NCI-H187 treated with DMSO at 0.1 percent for 48 hours (cell line): ENCODE results near the gene PTPN14.

ENCODE experiments used
- DNase-seq: peaks from one replicate; lab custom pipeline; 2025; lab: John Stamatoyannopoulos, UW

Gene PTPN14

GRCh38 chr1:214429951-214430770 lies 121.2 kb downstream of the PTPN14 start:
- DNase-seq, result no peak

- DNase-seq, result no peak
These were observed 123.5 kb downstream of the PTPN14 start for GRCh38 chr1:214427871-214428277.

- DNase-seq, result no peak
These were observed 125.0 kb downstream of the PTPN14 start for GRCh38 chr1:214426426-214426812.

DNA sequence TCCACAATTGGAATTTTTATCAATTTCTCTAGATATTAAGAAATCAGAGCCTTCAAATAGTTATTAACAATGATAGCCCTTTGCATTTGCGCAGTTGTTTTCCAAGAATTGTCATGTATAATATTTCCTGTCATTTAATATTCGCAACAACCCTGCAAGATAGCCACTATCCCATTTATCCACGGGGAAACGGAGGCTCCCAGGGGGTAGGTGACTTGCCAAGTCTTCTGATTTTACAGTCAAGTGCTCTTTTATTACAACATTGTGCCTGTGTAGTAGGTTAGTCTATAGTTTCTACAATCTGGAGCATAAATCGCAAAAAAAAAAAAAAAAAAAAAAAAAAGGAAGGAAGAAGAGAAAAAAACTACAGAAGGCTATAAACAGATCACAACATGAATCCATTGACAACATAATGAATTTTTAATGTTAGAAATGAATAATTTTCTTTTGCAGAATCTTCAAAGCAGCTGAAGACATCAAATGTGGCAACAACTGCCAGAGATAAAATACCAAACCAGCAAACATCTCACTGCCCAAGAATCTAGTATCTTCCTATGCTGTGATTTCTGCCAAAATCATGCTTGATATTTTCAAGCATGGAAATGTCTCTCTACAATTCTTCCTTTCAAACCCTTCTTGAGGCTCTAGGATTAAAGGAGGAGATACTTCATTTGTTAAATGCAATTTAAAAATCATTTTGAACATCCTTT lies 125.5 kb downstream of the PTPN14 start:
- DNase-seq, result no peak

DNA sequence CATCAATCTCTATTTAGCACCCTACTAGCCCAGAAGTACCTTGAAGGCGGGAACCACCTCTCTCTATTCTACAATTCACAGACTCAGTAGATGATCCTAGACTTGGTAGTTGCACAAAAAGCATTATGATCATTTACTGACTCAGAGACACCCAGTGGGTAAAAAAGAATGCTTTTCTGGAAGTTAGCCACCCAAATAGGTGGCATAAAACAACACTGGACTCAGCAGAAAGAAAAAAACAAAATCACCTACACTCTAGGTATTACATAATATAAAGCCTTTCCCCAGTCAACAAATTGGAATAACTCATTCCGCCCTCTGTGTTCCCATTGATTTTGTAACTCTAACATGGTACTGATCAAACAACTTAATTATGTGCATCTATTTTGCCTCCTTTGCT lies 126.3 kb downstream of the PTPN14 start:
- DNase-seq, result no peak

DNA sequence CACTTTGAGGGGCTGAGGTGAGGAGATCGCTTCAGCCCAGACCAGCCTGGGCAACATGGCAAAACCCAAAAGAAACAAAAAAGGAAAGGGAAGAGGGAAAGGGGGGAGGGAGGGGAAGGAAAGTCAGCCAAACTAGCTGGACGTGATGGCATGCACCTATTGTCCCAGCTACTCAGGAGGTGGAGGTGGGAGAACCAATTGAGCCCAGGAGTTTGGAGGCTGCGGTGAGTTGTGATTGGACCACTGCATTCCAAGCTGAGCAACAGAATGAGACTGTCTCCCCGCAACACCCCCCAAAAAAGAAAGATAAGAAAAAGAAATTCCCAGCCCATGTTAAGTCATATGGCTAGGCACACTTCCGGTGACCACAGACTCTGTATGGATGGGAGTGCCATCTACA lies 128.4 kb downstream of the PTPN14 start:
- no peak for DNase-seq

GRCh38 chr1:214422137-214422671 lies 129.2 kb downstream of the PTPN14 start:
- DNase-seq, result no peak

DNA sequence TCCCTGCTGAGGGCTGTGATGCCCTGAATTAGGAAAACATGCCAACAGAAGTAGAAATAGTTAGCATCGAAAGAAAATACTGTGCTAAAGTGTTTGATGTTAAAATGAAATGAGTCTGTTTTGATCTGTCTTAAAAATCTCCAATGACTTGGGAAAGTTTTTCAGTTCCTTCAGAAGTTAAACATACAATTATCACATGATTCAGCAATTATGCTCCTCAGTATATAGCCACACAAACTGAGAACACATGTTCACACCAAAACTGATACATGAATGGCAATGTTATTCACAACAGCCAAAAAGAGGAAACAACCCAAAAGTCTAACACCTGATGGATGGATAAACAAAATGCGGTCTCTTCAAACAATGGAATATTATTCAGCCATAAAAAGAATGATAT lies 130.6 kb downstream of the PTPN14 start:
- no peak for DNase-seq

- DNase-seq, result no peak
These were observed 131.1 kb downstream of the PTPN14 start for GRCh38 chr1:214420341-214420740.

DNA sequence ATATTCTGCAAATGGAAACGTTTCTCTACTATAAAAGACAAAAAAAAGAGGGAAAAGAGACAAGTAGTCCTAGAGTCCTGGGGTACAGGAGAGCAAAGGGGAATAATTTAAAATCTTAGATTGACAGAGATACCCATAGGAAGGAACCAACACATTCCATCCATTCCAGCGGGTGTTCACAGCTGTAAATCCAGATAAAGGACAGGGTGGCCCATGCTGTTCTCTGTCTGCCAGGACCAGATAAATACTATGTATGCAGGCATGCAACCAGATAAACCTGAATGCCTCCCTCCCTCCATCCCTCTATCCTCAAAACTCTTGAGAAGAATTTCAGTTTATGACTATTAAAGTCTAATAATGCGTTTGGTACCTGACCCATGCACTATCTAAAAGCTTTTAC lies 131.8 kb downstream of the PTPN14 start:
- no peak for DNase-seq

- no peak for DNase-seq
These were observed 133.0 kb downstream of the PTPN14 start for GRCh38 chr1:214418391-214418790.

DNA sequence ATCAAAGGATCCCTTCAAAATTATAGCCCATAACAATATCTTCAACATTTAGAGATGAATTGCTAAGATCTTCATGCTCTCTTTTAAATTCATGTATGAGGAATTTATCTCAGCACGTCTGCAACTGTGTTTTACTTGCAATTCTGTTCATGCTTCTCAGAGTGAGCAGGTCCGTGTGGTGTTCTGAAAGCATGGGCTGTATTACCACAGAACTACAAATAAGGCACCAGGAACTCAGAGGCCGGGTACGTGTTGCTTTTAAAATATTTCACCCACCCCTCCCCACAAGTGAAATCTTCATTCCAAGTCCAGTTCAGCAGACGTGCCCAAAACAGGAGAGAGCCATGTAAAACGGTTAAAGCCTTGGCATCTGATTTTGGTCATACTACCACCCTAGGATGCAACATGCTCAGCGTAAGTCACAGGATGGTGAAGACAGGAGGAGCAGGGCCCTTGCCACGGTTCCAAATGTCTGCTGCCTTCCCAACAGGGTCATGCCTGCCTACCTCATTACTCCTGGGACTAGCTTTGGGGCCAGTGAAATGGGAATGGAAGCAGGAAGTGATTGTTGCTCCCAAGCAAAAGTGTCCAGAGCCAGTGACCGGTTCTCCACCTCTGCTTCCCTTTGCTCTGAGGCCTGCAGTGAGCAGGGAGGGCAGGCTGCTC lies 133.7 kb downstream of the PTPN14 start:
- DNase-seq, result no peak

- DNase-seq, result no peak
These were observed 134.5 kb downstream of the PTPN14 start for GRCh38 chr1:214416858-214417257.

DNA sequence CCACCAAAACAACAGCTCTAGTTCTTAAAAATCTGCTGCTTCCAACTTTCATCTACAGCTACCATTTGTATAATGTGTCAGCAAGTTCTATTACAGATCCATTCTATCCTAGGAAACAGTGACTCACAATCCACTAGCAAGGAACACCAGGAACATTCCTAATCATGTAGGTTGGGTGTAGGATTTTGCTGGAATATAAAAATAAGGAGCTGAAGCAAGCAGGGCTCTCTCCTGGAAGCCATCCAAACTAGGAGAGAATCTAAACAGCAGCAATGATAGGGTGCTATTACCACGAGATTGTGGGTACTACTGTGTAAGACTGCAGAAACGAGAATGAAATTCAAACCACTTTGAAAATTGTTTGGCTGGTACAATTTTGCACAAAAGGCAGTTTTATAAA lies 135.0 kb downstream of the PTPN14 start:
- no peak for DNase-seq

- DNase-seq, result no peak
These were observed 136.3 kb downstream of the PTPN14 start for GRCh38 chr1:214415131-214415530.

GRCh38 chr1:214414691-214415090 lies 136.7 kb downstream of the PTPN14 start:
- DNase-seq, result no peak

- no peak for DNase-seq
These were observed 138.1 kb downstream of the PTPN14 start for GRCh38 chr1:214413315-214413714.

- DNase-seq, result no peak
These were observed 146.7 kb downstream of the PTPN14 start for GRCh38 chr1:214404571-214405213.

DNA sequence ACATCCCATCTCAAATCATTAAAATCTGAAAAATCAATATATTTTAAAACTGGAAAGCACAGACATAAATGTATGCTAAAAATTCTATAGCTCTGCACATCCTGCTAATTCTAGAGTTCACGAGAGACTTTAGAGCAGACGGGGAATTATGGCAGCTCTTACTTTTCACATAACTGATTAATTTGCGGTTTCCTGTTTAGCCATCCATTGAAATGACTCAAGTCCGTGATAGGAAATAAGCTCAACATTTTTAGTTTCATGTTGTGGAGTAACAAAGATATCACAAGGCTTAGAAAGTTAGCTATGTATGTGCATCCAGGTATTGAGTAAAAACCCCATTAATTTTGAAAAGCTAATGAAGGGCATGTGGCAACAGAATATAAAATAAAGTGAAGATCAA lies 147.2 kb downstream of the PTPN14 start:
- no peak for DNase-seq

DNA sequence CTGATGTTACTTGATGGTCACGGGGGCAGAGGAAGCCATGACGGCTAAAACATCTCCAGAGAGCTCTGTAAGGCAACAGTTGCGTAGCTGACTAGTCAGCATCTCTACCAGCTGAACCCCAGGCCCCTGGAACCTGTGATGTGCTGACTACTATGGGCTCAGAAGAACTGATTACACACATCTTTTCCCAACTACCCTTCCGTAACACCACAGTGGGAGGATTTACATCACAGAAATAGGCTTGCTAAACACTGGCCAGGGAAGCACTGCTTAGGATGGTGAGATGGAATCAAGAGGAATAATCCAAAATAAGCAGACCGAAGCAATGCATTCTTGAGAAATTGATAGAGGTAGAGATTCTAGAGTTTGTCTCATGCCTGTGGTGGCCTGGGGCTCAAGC lies 148.0 kb downstream of the PTPN14 start:
- DNase-seq, result no peak

DNA sequence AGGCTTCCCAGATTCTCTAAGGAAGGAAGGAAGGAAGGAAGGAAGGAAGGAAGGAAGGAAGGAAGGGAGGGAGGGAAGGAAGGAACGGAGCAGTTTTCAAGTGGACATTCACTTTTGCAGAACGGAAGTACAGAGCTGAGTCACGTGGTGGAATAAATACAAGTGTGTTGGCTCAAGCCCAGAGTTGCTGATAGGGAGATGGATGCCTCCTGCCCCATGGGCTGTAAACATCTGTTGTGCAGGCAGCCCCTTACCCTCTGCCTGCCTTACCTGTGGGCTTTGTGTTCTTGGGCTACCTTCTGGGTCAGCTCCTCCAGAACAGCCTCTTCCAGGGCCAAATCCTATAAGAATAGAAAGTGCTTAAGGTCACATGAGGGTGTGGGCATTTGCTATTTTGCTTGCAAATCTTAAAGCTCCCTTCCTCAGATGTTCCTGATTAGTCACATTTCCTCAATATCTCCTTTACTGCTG lies 148.8 kb downstream of the PTPN14 start:
- DNase-seq, result no peak

GRCh38 chr1:214401666-214402065 lies 149.7 kb downstream of the PTPN14 start:
- no peak for DNase-seq
